ENCODE measurements around the gene PDLIM5. TPM values are rescaled to one million over a fixed set of nuclear protein-coding genes. Genes with fewer than 3 reads are reported as not detected.
A peak's percentile ranks its signal among the peaks of the same experiment; 100 is the strongest.
"Not testable (repeated sequence)": the region's sequence is repeated elsewhere in the genome, so short reads cannot be mapped to it uniquely, and the experiment has no call there.

The PDLIM5 gene
- total RNA-seq, 2 donors from 2014 or later: 598 to 841 TPM

DNA sequence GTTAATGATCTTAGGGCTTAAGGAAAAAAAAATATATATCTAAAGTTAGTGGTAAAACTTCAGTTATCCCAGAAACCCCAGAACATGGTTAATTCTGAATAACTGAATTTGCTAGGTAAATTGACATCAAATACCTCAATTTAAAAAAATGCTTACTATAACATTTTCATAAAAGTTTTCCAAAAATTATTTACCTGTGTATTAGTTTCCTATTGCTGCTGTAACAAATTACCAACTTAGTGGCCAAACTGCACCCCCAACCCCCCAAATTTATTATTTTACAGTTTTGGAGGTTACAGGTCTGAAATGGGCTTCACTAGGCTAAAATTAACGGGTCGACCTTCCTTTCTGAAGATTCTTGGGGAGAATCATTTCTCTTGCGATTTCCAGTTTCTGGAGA is 95.2 kb downstream of the PDLIM5 start:
- peaks cover 0 to 52% of the 10 kb centered on the region in 2 donors for H3K4me1 ChIP-seq
- no peaks in the 10 kb centered on the region for H3K9me3 ChIP-seq
- H3K27ac ChIP-seq: peak overlapping the region; percentile 80 to 89
- H3K27me3 ChIP-seq: no peaks in the 10 kb centered on the region
- no peaks in the 10 kb centered on the region for H3K36me3 ChIP-seq
- no peak overlapping the region for H3K4me3 ChIP-seq
- DNase-seq (ENCODE audit: low spot score): no peak
- TF ChIP-seq, protein P1, sequence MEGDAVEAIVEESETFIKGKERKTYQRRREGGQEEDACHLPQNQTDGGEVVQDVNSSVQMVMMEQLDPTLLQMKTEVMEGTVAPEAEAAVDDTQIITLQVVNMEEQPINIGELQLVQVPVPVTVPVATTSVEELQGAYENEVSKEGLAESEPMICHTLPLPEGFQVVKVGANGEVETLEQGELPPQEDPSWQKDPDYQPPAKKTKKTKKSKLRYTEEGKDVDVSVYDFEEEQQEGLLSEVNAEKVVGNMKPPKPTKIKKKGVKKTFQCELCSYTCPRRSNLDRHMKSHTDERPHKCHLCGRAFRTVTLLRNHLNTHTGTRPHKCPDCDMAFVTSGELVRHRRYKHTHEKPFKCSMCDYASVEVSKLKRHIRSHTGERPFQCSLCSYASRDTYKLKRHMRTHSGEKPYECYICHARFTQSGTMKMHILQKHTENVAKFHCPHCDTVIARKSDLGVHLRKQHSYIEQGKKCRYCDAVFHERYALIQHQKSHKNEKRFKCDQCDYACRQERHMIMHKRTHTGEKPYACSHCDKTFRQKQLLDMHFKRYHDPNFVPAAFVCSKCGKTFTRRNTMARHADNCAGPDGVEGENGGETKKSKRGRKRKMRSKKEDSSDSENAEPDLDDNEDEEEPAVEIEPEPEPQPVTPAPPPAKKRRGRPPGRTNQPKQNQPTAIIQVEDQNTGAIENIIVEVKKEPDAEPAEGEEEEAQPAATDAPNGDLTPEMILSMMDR (IDR thresholded peaks at IDR 0.05): no peak

DNA sequence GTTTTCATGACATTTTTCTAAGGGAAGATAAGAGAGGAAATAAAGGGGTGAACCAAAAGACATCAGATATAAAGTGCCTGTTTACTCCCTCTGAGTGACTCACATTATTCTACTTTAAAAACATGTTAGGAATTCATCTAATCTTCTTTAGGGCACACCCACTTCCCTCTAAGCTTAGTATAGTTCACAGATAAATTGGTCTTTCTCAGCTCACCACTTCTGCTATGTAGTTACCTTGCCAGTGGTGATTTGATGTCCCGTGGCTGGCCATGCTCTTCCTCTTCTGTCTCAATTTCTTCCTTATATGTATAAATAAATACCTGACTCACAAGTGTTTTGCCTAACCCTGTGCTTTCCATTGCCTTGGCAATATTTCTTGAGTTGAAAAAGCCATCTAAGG is 96.8 kb downstream of the PDLIM5 start:
- Histone ChIP-seq H3K9me3 (no peaks in the 10 kb centered on the region), H3K36me3 (peaks cover 12% of the 10 kb centered on the region), H3K4me1 (peaks cover 0 to 58% of the 10 kb centered on the region in 2 donors), H3K27me3 (no peaks in the 10 kb centered on the region), H3K4me3 (no peak overlapping the region), H3K27ac (peak overlapping the region; percentile 80 to 89)
- TF ChIP-seq, protein P1 (IDR thresholded peaks at IDR 0.05): no peak
- no peak for DNase-seq (ENCODE audit: low spot score)

DNA sequence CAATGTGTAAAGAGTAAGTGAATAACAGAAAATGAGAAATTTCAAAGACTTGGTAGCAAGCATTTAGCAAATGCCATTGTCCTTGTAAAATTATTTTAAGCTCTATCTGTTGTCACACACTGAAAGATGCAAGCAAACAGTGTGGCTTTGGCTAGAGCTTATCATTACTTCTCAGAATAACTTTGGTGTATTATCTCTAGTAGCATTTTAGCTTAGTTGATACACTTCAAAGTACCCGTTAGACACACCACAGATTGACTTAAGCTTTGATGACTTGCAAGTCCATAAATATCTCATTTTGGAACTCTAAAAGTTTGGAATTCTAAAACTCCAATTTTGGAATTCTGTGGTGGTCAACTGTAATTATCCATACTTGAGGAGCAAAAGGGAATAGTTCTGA is 98.6 kb downstream of the PDLIM5 start:
- no peak for DNase-seq (ENCODE audit: low spot score)
- H3K9me3 ChIP-seq: no peaks in the 10 kb centered on the region
- peaks cover 0 to 50% of the 10 kb centered on the region in 2 donors for H3K4me1 ChIP-seq
- H3K4me3 ChIP-seq: no peak overlapping the region
- H3K27ac ChIP-seq: peak overlapping the region; percentile 80 to 89
- no peaks in the 10 kb centered on the region for H3K27me3 ChIP-seq
- TF ChIP-seq, protein P1 (IDR thresholded peaks at IDR 0.05): no peak
- H3K36me3 ChIP-seq: peaks cover 12% of the 10 kb centered on the region

DNA sequence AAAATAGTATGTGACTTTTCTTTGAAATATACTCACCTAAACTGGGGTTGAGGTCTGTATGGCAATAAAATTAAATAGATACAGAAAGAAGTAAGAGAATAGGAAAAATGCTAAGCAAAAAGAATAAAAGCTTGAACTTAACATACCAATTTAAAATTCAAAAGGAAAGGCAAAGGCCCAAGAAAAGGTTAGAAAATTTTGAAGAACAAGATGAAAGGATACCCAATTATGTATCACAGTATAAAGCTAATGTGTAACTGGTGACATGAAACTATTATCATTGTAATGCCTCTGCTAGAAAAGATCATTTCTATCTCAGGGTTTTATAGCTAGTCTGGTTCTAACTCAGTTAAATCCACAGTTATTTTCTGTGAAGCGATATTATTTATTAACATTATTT is 99.1 kb downstream of the PDLIM5 start:
- DNase-seq (ENCODE audit: low spot score): no peak
- TF ChIP-seq, protein P1 (IDR thresholded peaks at IDR 0.05): no peak
- H3K27ac ChIP-seq: peak overlapping the region; percentile 80 to 89
- no peaks in the 10 kb centered on the region for H3K9me3 ChIP-seq
- H3K27me3 ChIP-seq: no peaks in the 10 kb centered on the region
- peaks cover 0 to 45% of the 10 kb centered on the region in 2 donors for H3K4me1 ChIP-seq
- peaks cover 12% of the 10 kb centered on the region for H3K36me3 ChIP-seq
- no peak overlapping the region for H3K4me3 ChIP-seq

DNA sequence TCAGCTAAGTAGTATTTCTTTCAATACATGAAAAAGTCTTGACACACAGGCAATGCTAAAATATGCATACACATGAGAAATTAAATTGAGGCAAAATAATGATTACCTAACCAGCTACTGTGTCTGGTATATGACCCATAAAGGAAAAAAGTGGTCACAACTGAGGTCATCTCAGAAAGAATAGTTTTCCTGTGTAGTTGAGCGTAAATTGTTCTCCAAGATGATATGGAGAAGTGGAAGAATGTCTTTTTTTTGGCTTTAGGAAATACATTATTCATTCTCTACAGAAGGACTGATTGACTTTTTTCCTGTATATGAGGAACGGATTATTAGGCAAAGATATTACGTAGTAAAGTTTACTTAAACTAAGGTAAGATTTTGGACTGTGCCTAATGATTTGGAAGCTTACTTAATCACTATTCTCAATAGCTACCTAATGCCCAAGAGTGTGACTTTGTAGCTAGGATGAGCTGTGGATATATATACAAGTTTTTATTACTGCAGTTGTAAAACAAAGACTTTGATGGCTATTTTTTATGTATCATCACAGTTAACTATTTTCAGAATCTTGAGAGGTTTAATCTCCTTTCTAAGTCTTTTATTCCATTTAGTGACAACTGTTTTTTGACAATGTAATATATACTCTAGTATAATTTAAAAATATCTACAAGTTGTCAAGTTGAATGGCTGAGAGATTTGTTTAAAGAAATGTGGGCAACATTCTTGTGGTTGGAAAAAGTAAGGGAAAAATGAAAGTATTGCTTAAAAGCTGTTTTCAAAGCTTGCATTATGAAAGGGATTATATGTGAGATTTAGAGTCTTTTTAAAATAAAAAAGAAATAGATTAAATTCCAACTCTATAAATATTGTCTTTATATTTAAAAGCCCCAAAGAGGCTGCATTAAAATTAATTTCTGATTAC is 100.2 kb downstream of the PDLIM5 start:
- Histone ChIP-seq H3K4me3 (no peak overlapping the region), H3K4me1 (peaks cover 0 to 40% of the 10 kb centered on the region in 2 donors), H3K9me3 (no peaks in the 10 kb centered on the region), H3K27ac (peak overlapping the region; percentile 80 to 89), H3K36me3 (peaks cover 12% of the 10 kb centered on the region), H3K27me3 (no peaks in the 10 kb centered on the region)
- TF ChIP-seq, protein P1 (IDR thresholded peaks at IDR 0.05): no peak
- no peak for DNase-seq (ENCODE audit: low spot score)

DNA sequence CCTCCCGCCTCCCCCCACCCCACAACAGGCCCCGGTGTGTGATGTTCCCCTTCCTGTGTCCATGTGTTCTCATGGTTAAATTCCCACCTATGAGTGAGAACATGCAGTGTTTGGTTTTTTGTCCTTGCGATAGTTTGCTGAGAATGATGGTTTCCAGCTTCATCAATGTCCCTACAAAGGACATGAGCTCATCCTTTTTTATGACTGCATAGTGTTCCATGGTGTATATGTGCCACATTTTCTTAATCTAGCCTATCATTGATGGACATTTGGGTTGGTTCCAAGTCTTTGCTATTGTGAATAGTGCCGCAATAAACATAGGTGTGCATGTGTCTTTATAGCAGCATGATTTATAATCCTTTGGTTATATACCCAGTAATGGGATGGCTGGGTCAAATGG is 104.3 kb downstream of the PDLIM5 start:
- Histone ChIP-seq H3K36me3 (peaks cover 12% of the 10 kb centered on the region), H3K4me1 (peaks cover 0 to 40% of the 10 kb centered on the region in 2 donors)
- not testable (repeated sequence) for H3K27me3 ChIP-seq; DNase-seq (ENCODE audit: low spot score); H3K9me3 ChIP-seq; H3K4me3 ChIP-seq; H3K27ac ChIP-seq

DNA sequence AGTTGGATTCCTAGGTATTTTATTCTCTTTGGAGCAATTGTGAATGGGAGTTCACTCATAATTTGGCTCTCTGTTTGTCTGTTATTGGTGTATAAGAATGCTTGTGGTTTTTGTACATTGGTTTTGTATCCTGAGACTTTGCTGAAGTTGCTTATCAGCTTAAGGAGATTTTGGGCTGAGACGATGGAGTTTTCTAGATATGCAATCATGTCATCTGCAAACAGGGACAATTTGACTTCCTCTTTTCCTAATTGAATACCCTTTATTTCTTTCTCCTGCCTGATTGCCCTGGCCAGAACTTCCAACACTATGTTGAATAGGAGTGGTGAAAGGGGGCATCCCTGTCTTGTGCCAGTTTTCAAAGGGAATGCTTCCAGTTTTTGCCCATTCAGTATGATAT is 105.9 kb downstream of the PDLIM5 start:
- H3K4me3 ChIP-seq; H3K27ac ChIP-seq; H3K9me3 ChIP-seq; DNase-seq (ENCODE audit: low spot score); H3K36me3 ChIP-seq; H3K27me3 ChIP-seq: not testable (repeated sequence)
- peaks cover 0 to 41% of the 10 kb centered on the region in 2 donors for H3K4me1 ChIP-seq

Measured in right atrium auricular region (tissue), 2 donors.